GM12878 (cell line): Measurements from ENCODE around the gene DTX4. TPM values are rescaled to one million over a fixed set of nuclear protein-coding genes. Genes with fewer than 3 reads are reported as not detected.

ENCODE experiments used
- ATAC-seq: fragments of 200-7000 bp; cut with Tn5 transposase; 3 replicates; pipeline ENCODE4 v1.9.1; 2020; ENCODE audit warnings: mild to moderate bottlenecking, moderate library complexity
- BruUV-seq: library from RNA; stranded (reverse); fragments of 400-500 nt; replicated peaks from 2 replicates; lab custom pipeline; 2021; lab: Mats Ljungman, UMichigan
- CTCF ChIA-PET: fragments of 300-600 bp; sonication (Branson Sonifier 250); formaldehyde crosslinking; extraction: SDS; loops from one replicate; lab custom pipeline; 2021; ENCODE audit warnings: inconsistent platforms; lab: Yijun Ruan, JAX
- POLR2A ChIA-PET: fragments of 350-600 bp; formaldehyde crosslinking; extraction: SDS; loops from one replicate; lab custom pipeline; 2021; ENCODE audit warnings: inconsistent platforms; lab: Charles Lee
- RAD21 ChIA-PET: fragments of 300-600 bp; sonication (Branson Sonifier 250); formaldehyde crosslinking; loops from one replicate; lab custom pipeline; 2023; ENCODE audit warnings: antibody characterized with exemption; ENCODE audit not compliant: unreplicated experiment; lab: Charles Lee
- SMC1A ChIA-PET: fragments of 300-600 bp; sonication (Branson Sonifier 250); formaldehyde crosslinking; loops from one replicate; lab custom pipeline; 2023; ENCODE audit not compliant: unreplicated experiment, uncharacterized antibody; lab: Charles Lee
- DNase-seq: peaks from one replicate; pipeline ENCODE4 v3.0.0-alpha.2; 2011; ENCODE audit warnings: low read depth, low spot score
- FAIRE-seq: peaks from 3 replicates; lab custom pipeline; 2011; peaks lifted over from hg19 to GRCh38; lab: Jason Lieb, UNC
- H2AFZ ChIP-seq: 2 replicates; pipeline ENCODE4 v1.6.0; 2011; ENCODE audit warnings: low read depth, low read length, control low read depth; ENCODE audit not compliant: control insufficient read depth
- H3K27ac ChIP-seq: 2 replicates; pipeline ENCODE4 v1.5.1; 2011; ENCODE audit warnings: control low read depth; ENCODE audit not compliant: control insufficient read depth, insufficient read depth
- H3K27me3 ChIP-seq, 2 experiments: replicated peaks in 1 of 2; 2 replicates each; pipeline versions ENCODE4 v1.6.0 to v1.6.1; 2011; ENCODE audit warnings: low read length in 1 of 2; ENCODE audit not compliant: control insufficient read depth in 2 of 2, insufficient read depth in 2 of 2
- H3K36me3 ChIP-seq, 2 experiments: 2 replicates each; pipeline ENCODE4 v1.5.1; 2011; ENCODE audit warnings: low read length in 1 of 2; ENCODE audit not compliant: control insufficient read depth in 2 of 2, insufficient read depth in 2 of 2
- H3K4me1 ChIP-seq: 2 replicates; pipeline ENCODE4 v1.6.1; 2011; ENCODE audit warnings: mild to moderate bottlenecking, low read length, moderate library complexity, mixed read lengths; ENCODE audit not compliant: control insufficient read depth, insufficient read depth
- H3K4me2 ChIP-seq: 2 replicates; pipeline ENCODE4 v1.6.0; 2011; ENCODE audit warnings: control low read depth; ENCODE audit not compliant: control insufficient read depth, insufficient read depth
- H3K4me3 ChIP-seq: fragments of 200-600 bp; sonication (generic); 2 replicates; pipeline ENCODE4 v1.5.1; 2016
- H3K79me2 ChIP-seq: 2 replicates; pipeline ENCODE4 v1.6.0; 2011; ENCODE audit warnings: low read length; ENCODE audit not compliant: control insufficient read depth, insufficient read depth
- H3K9ac ChIP-seq: 2 replicates; pipeline ENCODE4 v1.8.0; 2011; ENCODE audit warnings: low read length, control low read depth, mixed read lengths; ENCODE audit not compliant: control insufficient read depth, insufficient read depth
- H3K9me3 ChIP-seq: replicated peaks from 3 replicates; pipeline ENCODE4 v1.5.1; 2011; ENCODE audit warnings: mild to moderate bottlenecking, low read length; ENCODE audit not compliant: control insufficient read depth, insufficient read depth
- H4K20me1 ChIP-seq: 2 replicates; pipeline ENCODE4 v1.6.0; 2011; ENCODE audit not compliant: control insufficient read depth, insufficient read depth
- ASH2L ChIP-seq: fragments of 300-600, 200-600 bp; sonication (generic); IDR thresholded peaks from 2 replicates; pipeline ENCODE4 v1.6.1; 2017; ENCODE audit warnings: low read depth, mild to moderate bottlenecking, borderline replicate concordance
- BHLHE40 ChIP-seq, 2 experiments: fragments of 450-650 bp in 1 of 2; IDR thresholded peaks; 2 replicates each; pipeline ENCODE4 v1.6.1; 2011 to 2017; ENCODE audit warnings: low read depth in 2 of 2, borderline replicate concordance in 1 of 2, improper control_type of control experiment in 1 of 2, low read length in 1 of 2, mild to moderate bottlenecking in 1 of 2
- IRF4 ChIP-seq: IDR thresholded peaks from 2 replicates; pipeline ENCODE4 v1.6.1; 2011; ENCODE audit warnings: low read depth, low read length
- IRF5 ChIP-seq: fragments of 450-650 bp; IDR thresholded peaks from 2 replicates; pipeline ENCODE4 v1.6.1; 2017; ENCODE audit warnings: borderline replicate concordance
- MYC ChIP-seq: IDR thresholded peaks from 2 replicates; pipeline ENCODE4 v1.6.1; 2011; ENCODE audit warnings: mild to moderate bottlenecking, low read length, moderate library complexity, inconsistent platforms; ENCODE audit not compliant: insufficient read depth, insufficient replicate concordance, insufficient read length, severe bottlenecking
- NFIC ChIP-seq: IDR thresholded peaks from 2 replicates; pipeline ENCODE4 v1.6.1; 2012; ENCODE audit warnings: low read depth, mild to moderate bottlenecking, inconsistent platforms, low read length, moderate library complexity
- NFYB ChIP-seq: IDR thresholded peaks from 2 replicates; pipeline ENCODE4 v1.6.1; 2011; ENCODE audit warnings: low read depth, mild to moderate bottlenecking, low read length, improper control_type of control experiment, moderate library complexity; ENCODE audit not compliant: insufficient read depth
- REST ChIP-seq: IDR thresholded peaks from 2 replicates; pipeline ENCODE4 v1.6.1; 2012; ENCODE audit warnings: mild to moderate bottlenecking, low read depth, low read length
- SPI1 ChIP-seq: IDR thresholded peaks from 2 replicates; pipeline ENCODE4 v1.6.1; 2011; ENCODE audit warnings: low read depth, mild to moderate bottlenecking, low read length, moderate library complexity, borderline replicate concordance; ENCODE audit not compliant: insufficient read depth
- WGBS: methylation state at CpG from one replicate; pipeline ENCODE4 v1.1.6; 2016; ENCODE audit warnings: low lambda C conversion rate; ENCODE audit not compliant: insufficient replicate concordance, insufficient coverage; ENCODE audit errors: missing lambda C conversion rate; 5-methylcytosine and 5-hydroxymethylcytosine counted together
- in situ Hi-C: fragments of 300-500 bp; cut with MboI; formaldehyde crosslinking; loops from 9 replicates; pipeline ENCODE4 v1.14.3; 2018; ENCODE audit warnings: mixed read lengths
- intact Hi-C: fragments of 100-400 bp; cut with micrococcal nuclease; formaldehyde crosslinking; loops from one replicate; pipeline ENCODE4 v1.14.2; 2022; ENCODE audit not compliant: unreplicated experiment
- polyA plus RNA-seq, 11 experiments: library from polyadenylated mRNA; depleted of rRNA in 4 of 11; unstranded in 6 of 11; stranded (reverse) in 5 of 11; fragments of >200 nt; fragmentation: Nextera tagmentation in 4 of 11; fragmentation: Illumina TruSeq in 1 of 11; extraction: Ambion mirVana in 4 of 11; extraction: Trizol in 1 of 11; gene quantifications; 1 replicate in 1 of 11; 2 replicates in 10 of 11; pipeline versions ENCODE4 v1.2.1 to v1.2.3, GENCODE V29; 2011 to 2016; ENCODE audit warnings: inconsistent platforms in 2 of 11, missing spikeins in 2 of 11, low read depth in 1 of 11
- total RNA-seq, 4 experiments: library from RNA; depleted of rRNA in 3 of 4; stranded (reverse); fragments of >200 nt in 3 of 4; fragmentation: Illumina TruSeq in 1 of 4; extraction: Trizol in 1 of 4; gene quantifications; 2 replicates each; pipeline versions ENCODE4 v1.2.1 to v1.2.3, GENCODE V29; 2013 to 2021

Gene DTX4
- total and polyA plus RNA-seq, 10 of the 15 experiments (the other 5 are each of a cell fraction or from before 2014, with no cell fraction given), result 3.8 to 25.8 (median 10.5) TPM

GRCh38 chr11:59226396-59226795 is 54.5 kb downstream of the DTX4 start:
- no peak for FAIRE-seq
- WGBS, result 100% methylated on average over 2 of the region's 2 CpGs
- intact Hi-C loops, result no loop called here
- no peaks in the 10 kb centered on the region for H4K20me1 ChIP-seq
- no peaks in the 10 kb centered on the region; the same call in 2 of the 3 replicates for H3K9me3 ChIP-seq
- CTCF ChIA-PET, result interaction anchor here (0.8 kb wide), 1 partner anchor 44 kb away, joined by 3 read pairs; no protein-coding TSS in a partner anchor
- H3K27me3 ChIP-seq, result no peaks in the 10 kb centered on the region
- no peak overlapping the region for H3K27ac ChIP-seq
- SMC1A ChIA-PET, result no interaction called here
- no peak for DNase-seq
- no peak overlapping the region for H3K4me3 ChIP-seq
- H3K9ac ChIP-seq, result no peak overlapping the region
- H3K4me1 ChIP-seq, result peaks cover 30% of the 10 kb centered on the region
- in situ Hi-C loops, result no loop called here
- H2AFZ ChIP-seq, result no peak overlapping the region
- RAD21 ChIA-PET, result no interaction called here
- POLR2A ChIA-PET, result no interaction called here
- ATAC-seq, result no peak
- H3K4me2 ChIP-seq, result no peak overlapping the region
- H3K79me2 ChIP-seq, result no peaks in the 10 kb centered on the region
- BruUV-seq, result no TSS peak
- TF ChIP-seq NFIC (no peak), SPI1 (no peak), IRF4 (no peak)
- no peaks in the 10 kb centered on the region for H3K36me3 ChIP-seq

- Histone ChIP-seq H3K9ac (no peak overlapping the region), H3K36me3 (no peaks in the 10 kb centered on the region), H2AFZ (no peak overlapping the region), H3K9me3 (peaks cover 5% of the 10 kb centered on the region; the same call in 2 of the 3 replicates), H3K4me1 (no peaks in the 10 kb centered on the region)
- RAD21 ChIA-PET, result no interaction called here
- DNase-seq, result no peak
- ATAC-seq, result no peak
- no peak for FAIRE-seq
- no TSS peak for BruUV-seq
- intact Hi-C loops, result no loop called here
- no peak for TF ChIP-seq NFYB
- TF ChIP-seq IRF5, result no peak
- no peak for TF ChIP-seq MYC
- TF ChIP-seq BHLHE40 (IDR thresholded peaks at IDR 0.05; ENCODE audit: borderline replicate concordance in 1 of 2, low read depth in 2 of 2, low read length in 1 of 2), result no peak
- no peak for TF ChIP-seq ASH2L
- no peak for TF ChIP-seq REST
- TF ChIP-seq, all 136 proteins: peak for 0
- in situ Hi-C loops, result no loop called here
- ChIA-PET CTCF (interaction anchor here (0.9 kb wide), 1 partner anchor 82 kb away, joined by 3 read pairs; no protein-coding TSS in a partner anchor), POLR2A (no interaction called here), SMC1A (no interaction called here)
- Histone ChIP-seq H3K4me2 (no peak overlapping the region), H3K27ac (no peak overlapping the region), H3K79me2 (no peaks in the 10 kb centered on the region), H3K4me3 (no peak overlapping the region), H4K20me1 (no peaks in the 10 kb centered on the region), H3K27me3 (no peaks in the 10 kb centered on the region)
Observed at GRCh38 chr11:59240322-59240721, 68.4 kb downstream of the DTX4 start.
